Measurements from ENCODE around the gene AXDND1.
"Not testable (repeated sequence)": the region's sequence is repeated elsewhere in the genome, so short reads cannot be mapped to it uniquely, and the experiment has no call there.

Gene AXDND1

GRCh38 chr1:179440971-179441370 lies 75.2 kb downstream of the AXDND1 start:
- no peaks in the 10 kb centered on the region for H3K36me3 ChIP-seq (replicated peaks; ENCODE audit: insufficient read depth, low read length)
- no peak for TF ChIP-seq EZH2 (optimal IDR thresholded peaks at IDR 0.05; ENCODE audit: low read depth, low read length)
- TF ChIP-seq CTCF (IDR thresholded peaks at IDR 0.05; ENCODE audit: low read length): no peak
- no peak for TF ChIP-seq EZH2phosphoT487 (IDR thresholded peaks at IDR 0.05; ENCODE audit: low read length)
- H3K4me3 ChIP-seq (ENCODE audit: low read length): no peak overlapping the region
- H3F3A ChIP-seq (ENCODE audit: insufficient read depth, low read length): no peaks in the 10 kb centered on the region
- H2AFZ ChIP-seq (ENCODE audit: low read length): no peak overlapping the region
- no peaks in the 10 kb centered on the region for H3K4me1 ChIP-seq (ENCODE audit: low read length)
- no peak overlapping the region for H3K4me2 ChIP-seq (ENCODE audit: low read depth, low read length)
- H3K9me3 ChIP-seq (replicated peaks; ENCODE audit: insufficient read depth, low read length): no peaks in the 10 kb centered on the region
- no peak for DNase-seq
- H3K79me2 ChIP-seq (ENCODE audit: low read length): no peaks in the 10 kb centered on the region
- no peaks in the 10 kb centered on the region for H4K20me1 ChIP-seq (ENCODE audit: insufficient read depth, low read length)
- no peaks in the 10 kb centered on the region for H3K27me3 ChIP-seq (replicated peaks; ENCODE audit: insufficient read depth, low read length)
- H3K9me2 ChIP-seq (replicated peaks; ENCODE audit: insufficient read depth, low read length): no peaks in the 10 kb centered on the region
- H3K9ac ChIP-seq (ENCODE audit: low read length): no peak overlapping the region
- no peak overlapping the region for H3K27ac ChIP-seq (ENCODE audit: low read length)

- Histone ChIP-seq H4K20me1 (ENCODE audit: insufficient read depth, low read length) (no peaks in the 10 kb centered on the region), H3K79me2 (ENCODE audit: low read length) (no peaks in the 10 kb centered on the region), H3K9ac (ENCODE audit: low read length) (no peak overlapping the region), H3K9me2 (replicated peaks; ENCODE audit: insufficient read depth, low read length) (no peaks in the 10 kb centered on the region), H2AFZ (ENCODE audit: low read length) (no peak overlapping the region), H3K36me3 (replicated peaks; ENCODE audit: insufficient read depth, low read length) (no peaks in the 10 kb centered on the region), H3K27me3 (replicated peaks; ENCODE audit: insufficient read depth, low read length) (no peaks in the 10 kb centered on the region), H3F3A (ENCODE audit: insufficient read depth, low read length) (no peaks in the 10 kb centered on the region), H3K4me2 (ENCODE audit: low read depth, low read length) (no peak overlapping the region), H3K27ac (ENCODE audit: low read length) (no peak overlapping the region), H3K4me1 (ENCODE audit: low read length) (no peaks in the 10 kb centered on the region), H3K9me3 (replicated peaks; ENCODE audit: insufficient read depth, low read length) (no peaks in the 10 kb centered on the region), H3K4me3 (ENCODE audit: low read length) (no peak overlapping the region)
- DNase-seq: no peak
- TF ChIP-seq EZH2phosphoT487 (IDR thresholded peaks at IDR 0.05; ENCODE audit: low read length): no peak
Observed at GRCh38 chr1:179441501-179441900, 75.7 kb downstream of the AXDND1 start.

- not testable (repeated sequence) for H3K4me2 ChIP-seq (ENCODE audit: low read depth, low read length); H3K9me3 ChIP-seq (replicated peaks; ENCODE audit: insufficient read depth, low read length); H3K27me3 ChIP-seq (replicated peaks; ENCODE audit: insufficient read depth, low read length); H3K9me2 ChIP-seq (replicated peaks; ENCODE audit: insufficient read depth, low read length); H3K36me3 ChIP-seq (replicated peaks; ENCODE audit: insufficient read depth, low read length); H3K9ac ChIP-seq (ENCODE audit: low read length); H3K79me2 ChIP-seq (ENCODE audit: low read length); H3F3A ChIP-seq (ENCODE audit: insufficient read depth, low read length); H2AFZ ChIP-seq (ENCODE audit: low read length); H4K20me1 ChIP-seq (ENCODE audit: insufficient read depth, low read length); H3K27ac ChIP-seq (ENCODE audit: low read length); H3K4me1 ChIP-seq (ENCODE audit: low read length); DNase-seq; H3K4me3 ChIP-seq (ENCODE audit: low read length)
Observed at GRCh38 chr1:179442846-179443245, 77.1 kb downstream of the AXDND1 start.

GRCh38 chr1:179445593-179445992 lies 79.8 kb downstream of the AXDND1 start:
- H3F3A ChIP-seq (ENCODE audit: insufficient read depth, low read length): no peaks in the 10 kb centered on the region
- no peak overlapping the region for H3K4me2 ChIP-seq (ENCODE audit: low read depth, low read length)
- no peaks in the 10 kb centered on the region for H4K20me1 ChIP-seq (ENCODE audit: insufficient read depth, low read length)
- H3K9me2 ChIP-seq (replicated peaks; ENCODE audit: insufficient read depth, low read length): no peaks in the 10 kb centered on the region
- H2AFZ ChIP-seq (ENCODE audit: low read length): no peak overlapping the region
- no peaks in the 10 kb centered on the region for H3K27me3 ChIP-seq (replicated peaks; ENCODE audit: insufficient read depth, low read length)
- no peaks in the 10 kb centered on the region for H3K9me3 ChIP-seq (replicated peaks; ENCODE audit: insufficient read depth, low read length)
- no peak overlapping the region for H3K9ac ChIP-seq (ENCODE audit: low read length)
- H3K79me2 ChIP-seq (ENCODE audit: low read length): no peaks in the 10 kb centered on the region
- no peak overlapping the region for H3K27ac ChIP-seq (ENCODE audit: low read length)
- no peaks in the 10 kb centered on the region for H3K36me3 ChIP-seq (replicated peaks; ENCODE audit: insufficient read depth, low read length)
- no peak for DNase-seq
- no peak for TF ChIP-seq EZH2phosphoT487 (IDR thresholded peaks at IDR 0.05; ENCODE audit: low read length)
- TF ChIP-seq EZH2 (optimal IDR thresholded peaks at IDR 0.05; ENCODE audit: low read depth, low read length): no peak
- TF ChIP-seq CTCF (IDR thresholded peaks at IDR 0.05; ENCODE audit: low read length): no peak
- no peak overlapping the region for H3K4me3 ChIP-seq (ENCODE audit: low read length)
- no peaks in the 10 kb centered on the region for H3K4me1 ChIP-seq (ENCODE audit: low read length)

All from MM.1S (cell line).